H1 (cell line): ENCODE measurements around the gene SCIMP. TPM values are rescaled to one million over a fixed set of nuclear protein-coding genes. Genes with fewer than 3 reads are reported as not detected.

Experiments
- ATF2 ChIP-seq: IDR thresholded peaks from 2 replicates; pipeline ENCODE4 v1.6.1; 2012; ENCODE audit warnings: low read length, inconsistent platforms
- CBX8 ChIP-seq: fragments of 300-800, 300-1000 bp; sonication (generic); IDR thresholded peaks from 2 replicates; pipeline ENCODE4 v1.7.1; 2016; ENCODE audit warnings: low read depth, low read length, borderline replicate concordance
- CHD7 ChIP-seq: fragments of 300-600 bp; sonication (generic); IDR thresholded peaks from 2 replicates; pipeline ENCODE4 v1.7.1; 2012; ENCODE audit warnings: low read length, moderate library complexity, mild to moderate bottlenecking, inconsistent platforms; ENCODE audit not compliant: insufficient replicate concordance
- E2F6 ChIP-seq: IDR thresholded peaks from 2 replicates; pipeline ENCODE4 v1.6.1; 2012; ENCODE audit warnings: inconsistent platforms
- GABPA ChIP-seq: IDR thresholded peaks from 2 replicates; pipeline ENCODE4 v1.6.1; 2011; ENCODE audit warnings: mild to moderate bottlenecking, low read length, moderate library complexity, borderline replicate concordance; ENCODE audit not compliant: insufficient read depth
- MAX ChIP-seq: IDR thresholded peaks from 2 replicates; pipeline ENCODE4 v1.6.1; 2012; ENCODE audit warnings: inconsistent platforms
- polyA plus RNA-seq, 7 experiments: library from polyadenylated mRNA; depleted of rRNA in 3 of 7; stranded (reverse) in 5 of 7; unstranded in 2 of 7; fragments of >200 nt in 5 of 7; fragments of 200-250 nt in 2 of 7; gene quantifications; 1 replicate in 5 of 7; 2 replicates in 1 of 7; 4 replicates in 1 of 7; pipeline versions ENCODE4 v1.2.1 to v1.2.3, GENCODE V29; 2011 to 2013; ENCODE audit warnings: missing spikeins in 2 of 7, mixed read lengths in 2 of 7
- total RNA-seq: library from RNA; stranded (reverse); fragmentation: NEBNext Ultra II Directional; extraction: Animal tissue kit (Norgen Biotek cat#: 25700); gene quantifications from 2 replicates; pipeline ENCODE4 v1.2.1, GENCODE V29; 2021

Gene SCIMP
- total and polyA plus RNA-seq, 2 of the 8 experiments (the other 6 are each of a cell fraction or from before 2014, with no cell fraction given) = not detected

- TF ChIP-seq CBX8 (no peak), CHD7 (no peak), ATF2 (no peak), E2F6 (no peak), GABPA (no peak), MAX (no peak)
These were observed 8.8 kb downstream of the SCIMP start (continued) for GRCh38 chr17:5225668-5226457.
